Glomerular visceral epithelial cell (primary cell): Measurements from ENCODE around the gene EPB41.
A peak's percentile ranks its signal among the peaks of the same experiment; 100 is the strongest.
"Not testable (repeated sequence)": the region's sequence is repeated elsewhere in the genome, so short reads cannot be mapped to it uniquely, and the experiment has no call there.

ENCODE experiments used
- DNase-seq: peaks from one replicate; pipeline ENCODE4 v3.0.0-alpha.2; 2016; ENCODE audit errors: extremely low spot score

The EPB41 gene

DNA sequence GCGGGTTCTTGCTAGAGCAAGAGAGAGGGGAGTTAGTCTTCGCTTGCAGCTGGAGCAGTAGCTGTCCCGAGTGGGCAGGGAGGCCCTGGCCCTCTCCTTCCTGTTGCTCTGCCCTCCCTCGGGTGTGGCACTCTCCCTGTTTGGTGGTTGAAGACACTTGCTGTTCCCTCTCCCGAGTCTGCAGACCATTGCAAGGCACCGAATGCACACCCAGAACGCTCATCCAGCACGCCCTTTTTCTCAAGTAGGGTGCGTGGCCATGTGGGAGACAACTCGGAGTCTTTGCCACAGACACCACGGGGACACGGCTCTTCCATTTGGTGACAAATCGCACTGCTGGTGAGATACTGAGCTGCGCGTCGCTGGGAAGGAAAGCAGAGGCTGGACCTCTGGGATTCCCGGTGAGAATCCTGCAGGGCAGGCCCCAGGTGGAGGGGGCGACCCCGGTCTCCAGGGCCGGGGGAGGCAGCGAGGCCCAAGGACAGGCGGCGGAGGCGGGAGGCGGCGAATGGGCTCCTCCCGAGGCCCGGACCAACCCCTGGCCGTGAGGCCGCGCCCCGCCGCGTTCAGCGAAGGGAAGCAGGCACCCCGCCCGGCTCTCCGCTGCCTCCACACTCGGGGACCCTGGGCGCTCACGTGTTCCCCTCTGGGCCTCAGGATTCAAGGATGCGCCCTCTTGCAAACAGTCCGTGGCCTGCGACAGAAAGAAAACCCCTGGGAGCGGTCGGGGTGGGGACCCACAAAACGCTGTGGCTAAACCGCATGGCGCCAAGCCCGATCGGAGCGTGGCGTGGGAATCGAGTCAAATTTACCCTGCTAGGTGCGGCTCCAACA is 219.7 kb downstream of the EPB41 start:
- DNase-seq, result no peak

DNA sequence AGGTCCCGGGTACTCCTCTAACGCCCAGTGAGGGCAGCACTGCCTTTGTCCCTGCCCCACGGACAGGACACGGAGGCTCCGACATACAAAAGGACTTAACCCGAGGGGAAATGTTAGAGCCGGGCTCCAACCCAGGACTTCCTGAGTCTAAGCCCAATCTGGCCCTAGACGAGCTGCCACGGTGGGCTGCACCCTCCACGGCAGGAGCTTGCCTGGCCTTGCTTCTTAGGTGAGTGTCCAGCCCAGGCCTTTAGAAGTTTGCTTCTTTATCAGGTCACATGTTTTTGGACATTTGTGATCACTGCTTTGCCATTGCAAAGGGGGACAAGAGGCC is 220.3 kb downstream of the EPB41 start:
- no peak for DNase-seq

DNA sequence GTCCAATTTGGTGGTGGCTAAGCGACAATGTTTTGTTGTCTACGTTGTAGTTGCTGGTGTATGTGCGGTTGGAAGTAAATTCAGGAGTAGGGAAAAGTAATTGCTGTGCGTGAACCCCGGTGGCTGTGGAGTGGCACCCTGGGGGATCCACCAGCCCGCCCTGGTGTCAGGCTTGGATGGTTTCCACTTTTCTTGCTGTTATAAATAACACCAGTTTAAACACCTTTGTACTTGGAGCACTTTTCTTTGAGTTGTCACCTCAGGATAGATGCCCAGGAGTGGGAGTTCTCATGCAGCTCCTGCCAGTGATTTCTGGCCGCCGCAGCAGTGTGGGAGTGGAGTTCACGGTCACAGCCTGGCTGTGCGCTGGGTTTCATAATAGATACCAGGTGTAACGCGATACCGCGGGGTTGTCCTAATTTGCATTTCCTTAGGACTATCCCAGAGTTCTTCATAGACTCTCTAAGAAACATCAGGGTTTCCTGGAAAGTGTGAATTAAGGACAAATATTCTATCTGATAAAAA is 222.1 kb downstream of the EPB41 start:
- DNase-seq, result peak; percentile 43

DNA sequence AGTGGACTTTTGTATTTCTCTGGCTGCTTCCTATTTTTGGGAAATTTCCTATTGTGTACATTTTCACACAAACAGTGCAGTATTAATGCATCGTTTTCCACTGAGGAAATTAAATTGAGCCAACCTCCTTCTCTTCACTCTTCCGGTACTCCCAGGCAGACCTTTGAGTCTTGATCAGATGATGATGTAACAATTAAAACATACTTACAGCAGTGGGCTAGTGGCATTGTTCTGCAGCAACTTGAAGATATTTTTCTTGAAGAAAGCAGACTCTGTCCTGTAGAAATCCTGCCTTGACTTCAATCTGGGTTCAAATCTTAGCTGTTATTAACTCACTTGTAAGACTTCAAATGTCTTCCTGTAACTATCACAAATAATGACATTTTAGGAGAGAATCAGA is 228.3 kb downstream of the EPB41 start:
- no peak for DNase-seq

DNA sequence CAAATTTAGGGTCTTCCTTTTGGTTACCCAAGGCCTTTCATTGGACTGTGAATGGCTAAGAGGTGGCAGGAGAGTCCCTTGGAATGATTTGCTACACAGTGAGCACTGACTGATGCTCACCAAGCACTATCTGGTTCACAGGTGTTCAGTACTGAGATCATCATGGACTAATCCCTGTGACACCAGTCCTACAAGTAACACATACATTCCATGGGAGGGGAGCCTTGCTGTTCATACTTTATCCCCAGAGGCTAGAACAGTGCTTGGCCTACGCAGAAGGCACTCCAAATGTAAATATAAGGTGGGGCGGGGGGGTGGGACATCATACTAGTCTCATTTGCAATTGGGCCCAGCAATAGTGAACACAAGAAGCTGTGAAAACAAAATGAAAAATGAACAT is 229.8 kb downstream of the EPB41 start:
- no peak for DNase-seq

DNA sequence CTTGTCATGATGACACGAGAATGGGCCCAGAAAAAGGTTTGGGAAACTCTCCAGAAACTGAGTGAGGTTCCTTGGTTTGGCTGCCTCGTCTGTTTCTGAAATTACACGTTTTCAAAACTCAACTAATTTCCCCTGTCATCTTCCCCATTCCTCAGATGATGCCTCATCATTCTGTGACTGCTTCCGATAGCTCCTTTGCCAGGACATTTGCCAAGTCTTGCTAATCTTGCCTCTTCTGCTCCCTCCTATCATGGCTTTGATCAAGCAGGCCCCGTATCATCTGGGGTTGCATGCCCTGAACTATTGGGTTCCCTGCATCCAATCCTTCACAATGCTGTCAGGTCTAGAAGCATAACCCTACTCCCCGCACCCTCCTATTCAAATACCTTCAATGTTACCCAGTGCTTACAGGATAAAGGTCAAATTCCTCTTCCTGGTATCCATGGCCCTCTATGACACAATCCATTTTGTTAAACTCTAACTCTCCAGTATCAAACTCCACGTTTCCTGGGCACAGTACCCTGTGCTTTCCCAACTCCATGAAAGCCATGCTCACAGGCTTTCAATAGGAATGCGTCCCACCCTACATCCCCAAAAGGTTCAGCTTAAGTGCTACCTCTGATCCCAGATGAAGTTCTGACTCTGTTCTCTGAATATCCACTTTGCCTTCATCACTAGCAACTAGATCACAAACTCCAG is 231.5 kb downstream of the EPB41 start:
- peak; percentile 72 for DNase-seq

DNA sequence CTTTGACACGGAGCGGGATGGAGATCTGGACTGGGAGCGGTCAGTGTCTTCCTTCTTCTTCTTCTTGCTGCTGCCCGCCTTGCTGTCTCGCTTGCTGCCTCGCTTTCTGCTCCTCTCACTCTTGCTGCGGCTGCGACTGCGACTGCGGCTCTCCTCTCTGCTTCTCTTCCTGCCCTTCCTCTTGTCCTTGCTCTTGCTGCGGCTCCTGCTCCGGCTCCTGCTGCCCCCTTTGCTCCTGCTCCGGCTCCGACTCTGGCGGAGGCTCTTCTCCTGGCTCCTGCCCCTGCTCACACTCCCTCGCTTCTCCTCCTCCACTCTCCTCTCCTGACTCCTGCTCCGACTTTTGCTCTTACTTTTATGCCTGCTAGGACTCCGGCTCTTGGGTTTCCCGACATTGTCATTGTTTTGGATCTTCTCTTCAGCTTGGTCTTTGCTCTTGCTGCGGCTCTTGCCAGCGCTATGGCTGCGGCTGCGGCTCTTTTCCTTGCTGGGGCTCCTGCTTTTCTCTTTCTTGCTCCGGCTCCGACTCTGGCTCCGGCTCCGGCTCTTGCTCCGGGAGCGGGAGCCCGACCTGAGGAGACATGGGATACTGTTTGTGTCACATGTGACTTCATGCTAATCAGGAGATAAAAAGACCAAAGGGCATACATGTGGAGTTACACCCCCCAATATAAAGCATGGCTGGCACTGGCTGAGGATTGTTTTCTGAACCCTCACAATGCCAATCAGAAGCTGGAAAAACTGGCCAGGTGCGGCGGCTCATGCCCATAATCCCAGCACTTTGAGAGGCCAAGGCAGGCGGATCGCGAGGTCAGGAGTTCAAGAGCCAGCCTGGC is 234.5 kb downstream of the EPB41 start:
- no peak for DNase-seq

DNA sequence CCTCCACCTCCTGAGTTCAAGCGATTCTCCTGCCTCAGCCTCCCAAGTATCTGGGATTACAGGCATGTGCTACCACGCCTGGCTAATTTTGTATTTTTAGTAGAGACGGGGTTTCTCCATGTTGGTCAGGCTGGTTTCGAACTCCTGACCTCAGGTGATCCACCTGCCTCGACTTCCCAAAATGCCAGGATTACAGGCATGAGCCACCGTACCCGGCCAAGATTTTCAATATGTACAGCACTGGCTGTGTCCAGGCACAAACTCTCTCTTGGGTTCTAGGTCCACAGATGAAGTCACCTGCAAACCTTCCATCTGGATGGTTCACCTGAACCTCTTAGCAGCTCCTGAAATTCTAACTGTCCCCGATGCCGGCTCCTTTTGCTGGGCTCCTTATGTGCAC is 236.0 kb downstream of the EPB41 start:
- DNase-seq, result not testable (repeated sequence)

DNA sequence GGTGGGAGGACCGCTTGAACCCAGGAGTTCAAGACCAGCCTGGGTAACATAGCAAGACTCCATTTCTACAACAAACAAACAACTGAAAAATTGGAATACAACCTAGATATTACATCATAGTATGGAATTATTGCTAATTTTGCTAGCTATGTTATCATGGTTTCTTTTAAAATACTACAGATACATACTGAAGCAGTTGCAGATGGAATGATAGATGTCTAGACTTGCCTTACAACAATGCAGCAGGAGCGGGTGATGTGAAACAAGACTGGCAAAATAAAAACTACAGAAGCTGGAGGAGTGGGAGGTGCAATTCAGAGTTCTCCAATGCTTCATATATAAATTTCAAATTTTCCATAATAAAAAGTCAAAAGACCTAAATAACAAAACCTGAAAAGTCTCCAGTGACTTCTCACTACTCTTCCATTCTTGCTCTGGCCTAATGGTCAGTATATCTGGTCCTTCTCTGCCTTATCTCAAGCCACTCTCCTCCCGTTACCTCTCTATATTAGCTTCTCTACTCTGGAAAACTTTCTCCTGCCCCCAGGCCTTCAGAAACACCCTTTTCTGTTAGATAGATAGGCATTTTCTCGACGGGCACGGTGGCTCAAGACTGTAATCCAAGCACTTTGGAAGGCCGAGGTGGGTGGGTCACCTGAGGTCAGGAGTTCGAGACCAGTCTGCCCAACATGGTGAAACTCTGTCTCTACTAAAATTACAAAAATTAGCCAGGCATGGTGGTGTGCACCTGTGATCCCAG is 237.9 kb downstream of the EPB41 start:
- no peak for DNase-seq

DNA sequence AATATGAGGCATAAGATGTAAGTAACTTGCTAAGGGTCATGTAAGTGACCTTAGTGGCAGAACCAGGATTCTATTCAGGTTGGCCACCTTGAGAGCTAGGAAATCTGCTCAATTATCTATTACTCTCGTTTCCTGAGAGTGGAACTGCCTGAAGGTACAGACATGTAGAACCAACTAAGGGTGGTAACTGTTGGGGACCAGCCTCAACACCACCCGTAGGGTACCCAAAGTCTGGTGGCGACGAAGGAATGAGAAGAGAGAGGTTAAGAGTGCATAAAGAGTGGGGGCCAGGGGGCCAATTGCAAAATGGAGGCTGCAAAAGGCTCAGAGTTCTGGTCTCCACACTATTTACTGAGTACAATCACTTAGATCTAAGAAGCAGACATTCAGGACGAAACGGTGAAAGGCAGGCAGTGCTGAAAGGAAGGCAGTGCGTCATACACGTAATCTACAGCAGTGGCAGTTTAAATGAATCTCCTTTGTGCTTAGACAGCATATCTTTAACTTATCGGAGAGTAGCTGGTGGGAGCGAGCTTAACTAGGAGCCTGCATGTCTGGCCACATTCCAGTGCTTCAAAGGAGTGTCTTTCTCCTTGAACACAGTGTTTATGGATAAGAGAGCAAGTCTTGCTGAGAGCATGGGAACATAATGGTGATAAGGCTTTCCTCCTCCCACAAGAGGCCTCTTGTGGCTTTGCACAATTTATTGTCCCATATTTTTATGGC is 242.3 kb downstream of the EPB41 start:
- no peak for DNase-seq

DNA sequence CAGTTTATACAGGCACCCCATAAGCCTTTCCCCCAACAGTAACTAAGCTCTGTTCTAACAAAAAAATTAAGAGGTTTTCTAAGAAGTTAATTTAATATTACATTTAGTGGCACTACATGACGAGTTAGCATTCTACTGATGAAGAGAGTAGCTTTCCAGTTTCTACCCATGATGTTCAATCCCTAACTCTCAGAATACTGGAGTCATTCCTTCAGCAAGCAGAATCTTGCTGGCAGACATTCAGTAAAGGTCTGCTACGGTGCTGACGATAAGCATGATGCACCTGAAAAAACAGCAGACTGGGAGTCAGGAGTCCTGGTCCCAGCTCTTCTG is 242.9 kb downstream of the EPB41 start:
- no peak for DNase-seq

DNA sequence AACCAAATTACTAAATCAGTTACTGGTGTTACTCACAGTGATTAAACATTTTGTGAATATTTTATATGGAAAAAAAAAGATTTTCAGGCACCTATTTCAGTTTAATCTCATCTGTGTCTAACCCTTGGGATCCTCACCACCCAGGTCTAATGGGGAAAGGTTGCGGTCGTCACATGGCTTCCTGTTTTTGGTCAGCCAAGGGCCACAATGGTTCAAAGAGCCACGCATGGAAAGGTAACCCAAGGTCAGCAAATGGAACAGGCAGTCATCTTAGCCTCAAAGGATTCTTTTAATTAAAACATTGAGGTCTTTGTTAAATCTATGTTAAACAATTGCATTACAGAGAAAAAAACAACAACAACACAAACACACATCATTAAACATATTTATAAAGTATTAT is 245.4 kb downstream of the EPB41 start:
- no peak for DNase-seq

DNA sequence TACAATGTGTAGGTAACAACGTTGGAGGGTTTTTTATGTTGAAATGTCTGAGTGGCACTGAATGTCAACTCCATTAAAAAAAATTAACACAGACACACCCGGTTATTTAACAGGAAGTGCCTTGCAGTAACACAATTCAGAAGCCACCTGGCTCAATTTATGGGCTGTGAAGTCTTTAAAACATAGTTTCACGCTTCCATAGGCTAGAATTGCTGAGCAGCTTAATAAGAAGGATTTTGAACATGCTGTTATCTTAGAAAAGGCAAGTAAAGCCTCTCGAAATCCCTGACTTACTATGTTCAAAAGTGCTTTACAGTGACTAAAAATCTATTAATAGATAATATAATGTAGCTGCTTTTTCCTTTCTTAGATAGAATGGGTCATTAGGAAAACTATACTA is 247.7 kb downstream of the EPB41 start:
- DNase-seq, result no peak

DNA sequence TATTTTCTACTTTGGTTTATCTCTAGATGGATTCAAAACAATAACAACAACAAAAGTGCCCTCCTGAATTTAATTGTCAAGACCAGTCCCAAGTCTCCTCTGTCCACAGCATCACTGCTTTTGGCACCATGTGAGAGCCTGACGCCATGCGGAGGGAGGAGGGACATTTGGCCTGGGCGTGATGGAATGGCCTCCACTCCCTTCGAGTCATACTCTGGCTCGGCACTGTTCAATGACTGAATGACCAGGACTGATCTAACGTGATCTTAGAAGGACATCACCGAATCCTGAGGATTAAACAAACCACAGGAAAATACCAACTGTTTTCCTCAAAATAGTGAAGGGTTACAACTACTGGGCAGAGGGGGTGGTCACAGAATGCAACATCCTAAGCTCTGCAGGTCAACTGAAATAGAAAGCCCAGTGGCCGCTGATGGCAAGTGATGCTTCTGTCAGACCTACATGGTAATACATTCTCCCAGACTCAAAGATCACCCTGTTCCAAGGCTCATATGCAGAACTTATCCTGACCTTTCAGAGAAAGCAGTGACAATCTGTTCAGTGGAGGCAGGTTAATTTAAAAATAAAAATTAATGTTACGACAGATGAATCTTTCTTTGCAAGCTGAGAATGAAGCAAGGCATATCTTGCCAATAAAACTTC is 248.2 kb downstream of the EPB41 start:
- no peak for DNase-seq

DNA sequence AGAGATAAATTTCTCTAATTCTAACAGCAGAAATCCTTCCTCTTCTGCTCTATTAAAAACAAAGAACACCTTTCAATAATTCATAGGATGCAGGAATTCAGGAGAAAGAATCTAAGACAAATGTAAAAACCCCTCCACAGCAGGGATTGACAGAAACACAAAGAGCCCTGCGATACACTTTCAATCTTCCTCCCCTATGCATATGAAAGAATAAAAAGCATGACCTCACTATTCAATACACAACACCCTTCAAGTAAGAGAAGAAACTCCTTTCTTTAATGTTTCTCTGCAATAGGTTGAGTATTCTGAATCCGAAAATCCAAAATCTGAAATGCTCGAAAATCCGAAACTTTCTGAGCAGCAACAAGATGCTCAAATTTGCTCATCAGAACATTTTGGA is 250.2 kb downstream of the EPB41 start:
- no peak for DNase-seq

DNA sequence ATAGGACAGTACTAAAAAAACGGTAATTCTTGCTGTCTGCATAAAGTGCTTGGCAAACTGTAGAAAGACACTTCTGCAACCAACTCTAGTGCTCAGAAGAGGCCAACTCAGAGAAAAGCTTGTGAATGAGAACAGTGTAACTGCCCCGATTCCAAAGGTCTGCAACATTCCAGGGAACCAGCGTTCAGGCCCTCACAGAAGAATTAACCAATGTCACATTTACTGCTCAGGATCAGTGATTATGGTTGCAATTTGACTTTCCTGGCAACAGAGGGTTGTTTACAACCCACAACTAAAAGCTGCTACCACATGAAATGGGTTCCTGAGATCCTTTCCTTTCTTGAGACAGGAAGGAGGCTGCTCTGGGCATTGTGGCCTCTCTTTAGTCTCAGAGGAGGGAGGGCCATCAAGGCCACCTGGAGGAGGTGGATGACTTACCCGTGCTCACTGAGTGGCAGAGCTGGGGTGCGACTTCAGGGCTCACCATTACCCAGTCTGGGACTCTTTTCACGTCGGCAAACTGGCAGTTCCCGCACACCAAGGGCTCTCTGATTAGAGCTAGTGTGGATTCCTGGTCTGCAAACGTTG is 252.0 kb downstream of the EPB41 start:
- DNase-seq, result peak; percentile 33

DNA sequence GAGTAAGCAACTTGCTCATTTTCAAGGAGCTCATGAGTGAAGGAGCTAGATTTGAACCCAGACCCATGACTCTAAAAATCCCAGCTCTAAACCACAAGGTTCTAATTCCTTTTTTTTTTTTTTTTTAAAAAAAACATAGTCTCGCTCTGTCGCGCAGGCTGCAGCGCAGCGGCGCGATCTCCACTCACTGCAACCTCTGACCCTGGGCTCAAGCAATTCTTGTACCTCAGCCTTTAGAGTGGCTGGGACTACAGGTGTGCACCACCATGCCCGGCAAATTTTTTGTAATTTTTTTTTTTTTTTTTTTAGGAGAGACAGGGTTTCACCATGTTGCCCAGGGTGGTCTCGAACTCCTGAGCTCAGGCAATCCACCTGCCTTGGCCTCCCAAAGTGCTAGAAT is 253.5 kb downstream of the EPB41 start:
- DNase-seq, result no peak
